HFFc6 (cell line): ENCODE results near the gene HABP4. TPM values are rescaled to one million over a fixed set of nuclear protein-coding genes. Genes with fewer than 3 reads are reported as not detected.

Experiments used
- DNase-seq: peaks from one replicate; pipeline ENCODE4 v3.0.0-alpha.2; 2018
- H3K27ac Mint-ChIP-seq: 2 replicates; pipeline ENCODE4 v1.8.0; 2020; ENCODE audit warnings: mild to moderate bottlenecking, mixed read lengths
- H3K27me3 Mint-ChIP-seq: 2 replicates; pipeline ENCODE4 v1.8.0; 2021; ENCODE audit warnings: mild to moderate bottlenecking, moderate library complexity, mixed read lengths; ENCODE audit not compliant: insufficient read depth
- H3K36me3 Mint-ChIP-seq: 2 replicates; pipeline ENCODE4 v1.8.0; 2021; ENCODE audit warnings: low read depth, mixed read lengths
- H3K4me1 Mint-ChIP-seq: 2 replicates; pipeline ENCODE4 v1.8.0; 2020; ENCODE audit warnings: low read depth, mixed read lengths
- H3K4me3 Mint-ChIP-seq: 2 replicates; pipeline ENCODE4 v1.8.0; 2020; ENCODE audit warnings: mild to moderate bottlenecking, moderate library complexity, mixed read lengths
- H3K9me3 Mint-ChIP-seq: 2 replicates; pipeline ENCODE4 v1.8.0; 2020; ENCODE audit warnings: mild to moderate bottlenecking, mixed read lengths
- CTCF ChIP-seq: fragments of 200-600 bp; sonication (generic); IDR thresholded peaks from 2 replicates; pipeline ENCODE4 v1.5.0; 2021; ENCODE audit warnings: antibody characterized with exemption, mild to moderate bottlenecking
- total RNA-seq, 6 experiments: library from RNA; stranded (reverse); fragmentation: NEBNext Ultra II Directional; extraction: Animal tissue kit (Norgen Biotek cat#: 25700); gene quantifications; 2 replicates in 1 of 6; 3 replicates in 5 of 6; pipeline ENCODE4 v1.2.3, GENCODE V29; 2021

Gene HABP4
- total RNA-seq, 6 experiments from 2014 or later, result 20.1 to 26.6 (median 24.9) TPM

GRCh38 chr9:96483733-96484390, 33.9 kb downstream of the HABP4 start:
- no peak for TF ChIP-seq CTCF
- DNase-seq, result no peak
- H3K4me1 Mint-ChIP-seq, result peaks cover 61% of the 10 kb centered on the region
- peaks cover 46% of the 10 kb centered on the region for H3K36me3 Mint-ChIP-seq
- no peak overlapping the region for H3K4me3 Mint-ChIP-seq
- no peaks in the 10 kb centered on the region for H3K9me3 Mint-ChIP-seq
- peak overlapping the region; percentile 63 for H3K27ac Mint-ChIP-seq
- H3K27me3 Mint-ChIP-seq, result no peaks in the 10 kb centered on the region

GRCh38 chr9:96484521-96484931, 34.6 kb downstream of the HABP4 start:
- H3K27me3 Mint-ChIP-seq, result no peaks in the 10 kb centered on the region
- no peak for TF ChIP-seq CTCF
- peak overlapping the region; percentile 58; the same call in 1 of the 2 replicates for H3K27ac Mint-ChIP-seq
- no peak for DNase-seq
- no peak overlapping the region for H3K4me3 Mint-ChIP-seq
- H3K9me3 Mint-ChIP-seq, result no peaks in the 10 kb centered on the region
- peaks cover 53% of the 10 kb centered on the region for H3K36me3 Mint-ChIP-seq
- H3K4me1 Mint-ChIP-seq, result peaks cover 56% of the 10 kb centered on the region

- Mint-ChIP-seq H3K4me3 (no peak overlapping the region), H3K9me3 (no peaks in the 10 kb centered on the region), H3K4me1 (peaks cover 56% of the 10 kb centered on the region), H3K27ac (peak overlapping the region; percentile 83; the same call in 1 of the 2 replicates), H3K27me3 (no peaks in the 10 kb centered on the region), H3K36me3 (peaks cover 59% of the 10 kb centered on the region)
- no peak for DNase-seq
- no peak for TF ChIP-seq CTCF
Measured at GRCh38 chr9:96485280-96485679, 35.3 kb downstream of the HABP4 start.

GRCh38 chr9:96486386-96487028, 36.5 kb downstream of the HABP4 start:
- no peaks in the 10 kb centered on the region for H3K27me3 Mint-ChIP-seq
- H3K4me3 Mint-ChIP-seq, result peak overlapping the region; percentile 67
- peaks cover 56% of the 10 kb centered on the region for H3K4me1 Mint-ChIP-seq
- H3K9me3 Mint-ChIP-seq, result no peaks in the 10 kb centered on the region
- H3K27ac Mint-ChIP-seq, result peak overlapping the region; percentile 83
- DNase-seq, result peak; percentile 84
- peaks cover 61% of the 10 kb centered on the region for H3K36me3 Mint-ChIP-seq
- TF ChIP-seq CTCF, result no peak

- H3K36me3 Mint-ChIP-seq, result peaks cover 61% of the 10 kb centered on the region
- TF ChIP-seq CTCF, result no peak
- H3K4me1 Mint-ChIP-seq, result peaks cover 56% of the 10 kb centered on the region
- peak overlapping the region; percentile 67 for H3K4me3 Mint-ChIP-seq
- H3K27me3 Mint-ChIP-seq, result no peaks in the 10 kb centered on the region
- no peaks in the 10 kb centered on the region for H3K9me3 Mint-ChIP-seq
- no peak for DNase-seq
- peak overlapping the region; percentile 83 for H3K27ac Mint-ChIP-seq
Measured at GRCh38 chr9:96487029-96487396, 37.0 kb downstream of the HABP4 start.
